Stimulated activated CD4-positive, alpha-beta T cell treated with anti-CD3 and anti-CD28 coated beads, Interleukin-2, amount 100 ng/mL, for 24 hours (primary cell): ENCODE data around the gene AVPR2.

Experiments used
- DNase-seq, 2 donors: peaks; one replicate each; pipeline ENCODE4 v3.0.0-alpha.2; 2020

AVPR2 gene

DNA sequence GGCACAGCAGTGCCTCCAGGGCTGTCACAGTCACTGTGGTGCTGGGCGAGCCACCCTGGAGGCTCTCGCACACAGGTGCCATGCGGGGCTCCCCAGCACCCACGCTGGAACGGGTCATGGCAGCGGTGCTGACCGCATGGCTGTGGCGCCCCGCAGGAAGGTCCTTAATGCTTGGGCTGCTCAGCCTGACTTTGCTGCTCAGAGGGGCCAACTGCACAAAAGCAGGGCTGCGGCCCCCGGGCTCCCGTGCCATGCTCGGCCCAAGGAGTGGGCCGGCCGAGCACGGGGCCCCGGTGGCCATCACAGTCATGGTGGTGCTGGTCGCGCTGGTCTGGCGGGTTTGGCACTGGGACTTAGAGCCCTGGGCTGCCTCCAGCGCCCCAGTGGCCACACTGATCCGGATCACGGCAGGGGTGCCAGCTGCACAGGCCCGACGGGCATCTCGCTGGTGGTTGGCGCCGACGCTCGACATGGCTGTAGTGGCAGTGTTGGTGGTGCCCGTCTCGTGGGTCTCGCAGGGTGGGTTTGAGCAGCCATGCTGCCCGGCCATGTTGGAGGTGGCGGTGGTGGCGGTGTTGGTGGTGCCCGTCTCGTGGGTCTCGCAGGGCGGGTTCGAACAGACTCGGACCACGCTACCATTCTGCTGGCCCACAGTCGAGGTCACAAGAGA is 50.2 kb downstream of the AVPR2 start:
- no peak for DNase-seq

DNA sequence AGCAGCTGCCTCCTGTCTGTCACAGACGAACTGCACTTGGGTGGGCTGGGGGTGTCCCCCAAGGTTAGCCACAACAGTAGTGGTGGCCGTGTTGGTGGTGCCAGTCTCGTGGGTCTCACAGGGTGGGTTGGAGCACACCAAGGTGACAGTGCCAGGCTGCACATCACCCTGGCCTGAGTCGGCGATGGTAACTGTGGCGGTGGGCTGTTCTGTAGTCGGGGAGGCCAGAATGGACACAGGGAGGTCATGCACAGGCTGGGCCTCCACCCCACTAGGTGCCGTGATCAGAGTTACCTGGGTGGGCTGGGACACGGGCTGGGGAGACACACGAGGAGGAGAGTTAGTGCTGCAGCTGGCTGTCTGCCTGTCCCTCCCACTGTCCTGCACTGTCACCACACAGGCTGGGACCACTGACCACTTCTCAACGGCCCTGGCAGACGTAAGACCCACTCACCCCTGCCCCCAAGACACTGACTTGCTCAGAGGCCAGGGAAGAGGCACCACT is 50.8 kb downstream of the AVPR2 start:
- no peak for DNase-seq

DNA sequence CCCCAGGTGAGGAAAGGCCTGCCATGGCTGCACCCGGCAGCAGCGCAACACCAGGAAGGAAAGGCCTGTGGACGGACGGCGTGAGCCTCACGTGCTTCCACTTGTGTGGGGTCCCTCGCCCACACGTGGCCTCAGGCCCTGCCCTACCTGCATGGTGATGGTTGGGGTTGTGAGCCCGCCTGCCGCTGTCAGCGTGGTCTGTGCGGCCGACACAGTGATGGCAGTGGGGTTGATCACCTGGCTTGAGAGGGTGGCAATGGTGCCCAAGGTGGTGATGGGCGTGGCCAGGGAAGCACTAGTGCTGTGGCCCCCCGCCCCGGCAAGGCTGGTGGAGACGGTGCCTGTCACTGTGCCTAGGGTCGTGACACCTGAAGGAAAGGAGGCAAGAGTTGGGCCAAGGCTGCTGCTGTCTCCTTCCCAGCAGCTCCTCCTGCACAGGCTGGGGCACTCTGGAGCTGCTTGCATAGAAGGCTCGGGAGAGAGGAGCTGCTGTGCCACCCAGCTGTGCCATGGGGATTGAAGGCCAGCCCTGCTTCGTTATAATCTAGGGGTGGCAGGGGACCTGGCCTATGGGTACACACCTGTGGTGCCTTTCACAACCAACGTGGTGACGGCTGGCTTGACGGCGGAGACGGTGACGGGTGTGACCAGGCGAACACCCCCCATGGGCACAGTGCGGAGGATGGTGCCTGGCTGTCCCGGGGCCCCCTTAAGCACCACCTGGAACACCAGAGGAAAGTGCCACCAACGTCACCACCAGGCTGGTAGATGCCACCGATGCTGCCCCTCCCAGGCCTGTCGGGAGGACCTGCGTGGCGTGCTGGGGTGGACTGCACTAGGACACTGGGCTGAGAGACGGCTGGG is 51.8 kb downstream of the AVPR2 start:
- DNase-seq, result no peak
